B cell (primary cell): ENCODE data around the gene IFT122. TPM values are rescaled to one million over a fixed set of nuclear protein-coding genes. Genes with fewer than 3 reads are reported as not detected.

Experiments used
- ATAC-seq: fragments of 200-7000 bp; cut with Tn5 transposase; one replicate; pipeline ENCODE4 v1.10.0; 2021; ENCODE audit warnings: low read depth, mild to moderate bottlenecking, moderate number of reproducible peaks, moderate library complexity
- CTCF ChIA-PET: fragments of 350-600 bp; sonication (Branson Sonifier 250); formaldehyde crosslinking; loops from one replicate; lab custom pipeline; 2021; ENCODE audit warnings: antibody characterized with exemption, inconsistent platforms; lab: Charles Lee
- POLR2A ChIA-PET: fragments of 350-600 bp; sonication (Branson Sonifier 250); formaldehyde crosslinking; loops from one replicate; lab custom pipeline; 2021; ENCODE audit warnings: antibody characterized with exemption; lab: Charles Lee
- DNase-seq: peaks from one replicate; pipeline ENCODE4 v3.0.0; 2013
- H2AFZ ChIP-seq: 2 replicates; pipeline ENCODE4 v1.6.1; 2012; ENCODE audit warnings: mild to moderate bottlenecking, low read depth, low read length; ENCODE audit not compliant: insufficient read depth, poor library complexity, severe bottlenecking
- H3K27ac ChIP-seq, 2 donors: 1 replicate in 1 of 2; 2 replicates in 1 of 2; pipeline ENCODE4 v1.5.1; 2012 to 2013; ENCODE audit warnings: low read length in 2 of 2, mild to moderate bottlenecking in 2 of 2, moderate library complexity in 1 of 2
- H3K27me3 ChIP-seq, 4 experiments: fragments of 200-600 bp in 1 of 4; sonication (generic) in 1 of 4; replicated peaks in 1 of 4; 1 replicate in 2 of 4; 2 replicates in 2 of 4; pipeline versions ENCODE4 v1.6.1 to v1.7.0; 2013 to 2016; ENCODE audit warnings: low read length in 3 of 4, mild to moderate bottlenecking in 2 of 4, mixed read lengths in 1 of 4, moderate library complexity in 1 of 4; ENCODE audit not compliant: insufficient read depth in 4 of 4, control insufficient read depth in 3 of 4; ENCODE audit errors: control extremely low read depth in 1 of 4
- H3K36me3 ChIP-seq, 2 experiments: replicated peaks in 1 of 2; 1 replicate in 1 of 2; 2 replicates in 1 of 2; pipeline versions ENCODE4 v1.6.1 to v1.7.1; 2013; ENCODE audit warnings: low read length in 1 of 2; ENCODE audit not compliant: insufficient read depth in 2 of 2, control insufficient read depth in 1 of 2; ENCODE audit errors: control extremely low read depth in 1 of 2, extremely low read depth in 1 of 2
- H3K4me1 ChIP-seq, 2 donors: fragments of 200-600 bp in 1 of 2; sonication (generic) in 1 of 2; 1 replicate in 1 of 2; 2 replicates in 1 of 2; pipeline versions ENCODE4 v1.5.1 to v1.6.1; 2013 to 2017; ENCODE audit warnings: low read length in 2 of 2; ENCODE audit not compliant: control insufficient read depth in 2 of 2, insufficient read depth in 2 of 2
- H3K4me2 ChIP-seq: replicated peaks from 2 replicates; pipeline ENCODE3; 2012; ENCODE audit warnings: mild to moderate bottlenecking, low read depth, low read length; ENCODE audit not compliant: poor library complexity, severe bottlenecking
- H3K4me3 ChIP-seq, 5 experiments: fragments of 200-600 bp in 1 of 5; sonication (generic) in 1 of 5; 1 replicate in 3 of 5; 2 replicates in 2 of 5; pipeline versions ENCODE4 v1.5.1 to v1.7.0; 2011 to 2016; ENCODE audit warnings: low read length in 4 of 5, mild to moderate bottlenecking in 4 of 5, low read depth in 2 of 5, control low read depth in 1 of 5, moderate library complexity in 1 of 5; ENCODE audit not compliant: insufficient read depth in 1 of 5; ENCODE audit errors: control extremely low read depth in 1 of 5, extremely low read depth in 1 of 5
- H3K79me2 ChIP-seq: fragments of 200-600 bp; sonication (generic); one replicate; pipeline ENCODE4 v1.6.0; 2016; ENCODE audit warnings: low read length; ENCODE audit not compliant: control insufficient read depth, insufficient read depth
- H3K9ac ChIP-seq: fragments of 200-600 bp; sonication (generic); 2 replicates; pipeline ENCODE4 v1.6.1; 2017; ENCODE audit warnings: mild to moderate bottlenecking, low read length, moderate library complexity
- H3K9me3 ChIP-seq, 3 donors: one replicate each; pipeline versions ENCODE4 v1.6.1 to v1.7.1; 2013; ENCODE audit warnings: low read length in 2 of 3; ENCODE audit not compliant: control insufficient read depth in 2 of 3, insufficient read depth in 1 of 3; ENCODE audit errors: control extremely low read depth in 1 of 3
- H4K20me1 ChIP-seq: 2 replicates; pipeline ENCODE4 v1.6.0; 2012; ENCODE audit warnings: mild to moderate bottlenecking, low read length; ENCODE audit not compliant: insufficient read depth, control insufficient read depth, poor library complexity, severe bottlenecking
- H3K27ac Mint-ChIP-seq: one replicate; pipeline ENCODE4 v1.8.0; 2021; ENCODE audit warnings: mixed read lengths
- H3K27me3 Mint-ChIP-seq: one replicate; pipeline ENCODE4 v1.8.0; 2021; ENCODE audit warnings: mixed read lengths
- H3K4me1 Mint-ChIP-seq: one replicate; pipeline ENCODE4 v1.8.0; 2021; ENCODE audit warnings: mixed read lengths
- H3K4me3 Mint-ChIP-seq: one replicate; pipeline ENCODE4 v1.8.0; 2021; ENCODE audit warnings: mixed read lengths
- H3K9me3 Mint-ChIP-seq: one replicate; pipeline ENCODE4 v1.8.0; 2022; ENCODE audit warnings: mixed read lengths; ENCODE audit not compliant: insufficient read depth
- CTCF ChIP-seq: fragments of 200-600 bp; IDR thresholded peaks from one replicate; pipeline ENCODE4 v1.8.0; 2022; ENCODE audit warnings: antibody characterized with exemption, mild to moderate bottlenecking
- EZH2 ChIP-seq: IDR thresholded peaks from 2 replicates; pipeline ENCODE4 v1.6.1; 2012; ENCODE audit warnings: borderline replicate concordance, low read depth, mild to moderate bottlenecking, moderate library complexity, low read length; ENCODE audit not compliant: insufficient read depth, poor library complexity, severe bottlenecking
- WGBS: methylation state at CpG from one replicate; pipeline ENCODE4 v1.1.5; 2013; ENCODE audit warnings: missing lambda C conversion rate; ENCODE audit not compliant: insufficient coverage; 5-methylcytosine and 5-hydroxymethylcytosine counted together
- intact Hi-C: fragments of 100-400 bp; cut with micrococcal nuclease; formaldehyde crosslinking; loops from one replicate; pipeline ENCODE4 v1.10.0; 2022
- polyA plus RNA-seq: library from polyadenylated mRNA; depleted of rRNA; stranded (reverse); fragments of >200 nt; gene quantifications from 2 replicates; pipeline ENCODE4 v1.2.3, GENCODE V29; 2012
- total RNA-seq, 2 donors: library from RNA; stranded (reverse); fragments of 120-200 nt in 1 of 2; gene quantifications; 1 replicate in 1 of 2; 2 replicates in 1 of 2; pipeline versions ENCODE4 v1.2.3 to v1.2.4, GENCODE V29; 2013 to 2022

Gene IFT122
- total and polyA plus RNA-seq, 2 donors (not counting 1 experiment from before 2014, with no cell fraction given): 14.0 to 34.3 TPM

DNA sequence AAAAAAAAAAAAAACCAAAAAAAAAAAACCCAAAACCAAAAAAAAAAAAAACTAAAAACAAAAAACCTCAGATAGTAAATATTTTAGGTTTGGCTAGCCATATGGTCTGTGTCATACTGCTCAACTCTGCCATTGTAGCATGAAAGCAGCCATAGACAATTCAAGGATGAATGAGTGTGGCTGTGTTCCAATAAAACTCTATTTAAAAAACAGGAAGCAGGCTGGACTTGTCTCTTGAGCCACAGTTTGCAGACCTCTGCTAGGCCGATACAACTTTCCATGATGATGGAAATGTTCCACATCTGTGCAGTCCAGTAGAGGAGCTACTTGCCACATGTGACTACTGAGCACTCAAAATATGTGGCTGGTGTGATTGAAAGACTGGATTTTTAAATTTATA is 22.7 kb upstream of the IFT122 start:
- Histone ChIP-seq H3K4me1 (no peaks in the 10 kb centered on the region), H3K4me2 (no peak overlapping the region), H3K9me3 (no peaks in the 10 kb centered on the region), H4K20me1 (no peaks in the 10 kb centered on the region), H3K79me2 (no peaks in the 10 kb centered on the region), H3K4me3 (no peak overlapping the region), H3K9ac (no peak overlapping the region), H3K27ac (no peak overlapping the region), H3K36me3 (no peaks in the 10 kb centered on the region), H2AFZ (no peak overlapping the region), H3K27me3 (no peaks in the 10 kb centered on the region)
- no peak overlapping the region for H3K27ac Mint-ChIP-seq
- ATAC-seq (no peak), DNase-seq (no peak)
- intact Hi-C loops: no loop called here
- POLR2A ChIA-PET: interaction anchor here (0.7 kb wide), 1 partner anchor 101 kb away, joined by 4 read pairs; no protein-coding TSS in a partner anchor
- H3K27me3 Mint-ChIP-seq: no peaks in the 10 kb centered on the region
- TF ChIP-seq CTCF (no peak), EZH2 (no peak)
- CTCF ChIA-PET: interaction anchor here (1.9 kb wide), 1 partner anchor 34 kb away, joined by 6 read pairs; no protein-coding TSS in a partner anchor
- WGBS: 63% methylated on average over 1 of the region's 1 CpG
- peaks cover 4% of the 10 kb centered on the region for H3K9me3 Mint-ChIP-seq
- no peak overlapping the region for H3K4me3 Mint-ChIP-seq
- H3K4me1 Mint-ChIP-seq: peaks cover 7% of the 10 kb centered on the region

DNA sequence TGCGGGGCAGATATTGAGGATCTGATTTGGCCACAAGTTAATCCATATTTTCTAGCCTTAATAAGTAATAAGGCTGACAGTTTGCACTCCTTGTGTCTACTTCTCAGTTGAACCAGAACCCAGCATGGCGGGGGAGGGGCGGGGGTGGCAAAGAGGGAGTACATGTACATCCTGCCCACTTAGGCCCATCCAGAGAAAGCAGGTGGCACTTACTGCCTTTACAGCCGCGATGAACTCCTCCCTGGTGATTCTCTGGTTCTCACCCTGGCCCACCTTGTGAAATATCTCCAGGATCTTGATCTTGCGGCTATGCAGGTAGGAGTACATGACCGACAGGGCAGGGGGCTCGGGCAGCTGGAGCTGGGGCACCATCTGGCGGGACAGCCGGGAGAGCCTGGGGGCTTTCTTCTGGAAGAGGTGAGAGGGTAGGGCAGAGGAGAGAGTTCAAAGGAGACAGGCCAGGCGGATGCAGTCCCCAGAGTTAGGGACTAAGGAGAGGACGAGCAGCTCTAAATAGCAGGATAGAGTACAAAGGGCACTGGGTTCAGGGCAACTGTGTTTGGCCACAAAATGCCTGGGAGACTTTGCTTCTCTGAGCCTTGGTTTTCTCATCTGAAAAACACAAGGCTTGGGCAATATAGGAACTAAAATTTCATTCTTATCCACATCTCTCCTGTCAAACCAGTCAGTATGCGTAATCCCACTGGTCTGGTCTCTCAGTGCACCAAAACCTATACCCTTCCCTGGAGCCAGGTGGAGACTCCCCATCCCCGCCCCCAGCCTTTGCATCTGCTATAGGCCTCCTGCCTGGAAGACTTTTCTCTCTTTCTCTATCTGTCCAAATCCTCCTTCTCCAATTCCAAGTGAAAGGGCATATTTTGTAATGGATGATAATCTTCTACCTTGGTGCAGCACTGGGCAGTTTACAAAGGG is 21.7 kb upstream of the IFT122 start:
- H3K27ac Mint-ChIP-seq: no peak overlapping the region
- H3K9ac ChIP-seq: no peak overlapping the region
- WGBS: 90% methylated on average over 13 of the region's 14 CpGs

More for the DNA sequence above, 21.7 kb upstream of the IFT122 start:
- Histone ChIP-seq H3K4me1 (no peaks in the 10 kb centered on the region), H3K27ac (no peak overlapping the region), H4K20me1 (no peaks in the 10 kb centered on the region), H3K4me2 (no peak overlapping the region), H3K4me3 (no peak overlapping the region), H3K36me3 (no peaks in the 10 kb centered on the region), H2AFZ (no peak overlapping the region), H3K27me3 (no peaks in the 10 kb centered on the region), H3K79me2 (no peaks in the 10 kb centered on the region), H3K9me3 (no peaks in the 10 kb centered on the region)
- H3K27me3 Mint-ChIP-seq: no peaks in the 10 kb centered on the region
- POLR2A ChIA-PET: interaction anchor here (0.7 kb wide), 1 partner anchor 102 kb away, joined by 4 read pairs; no protein-coding TSS in a partner anchor
- no peak overlapping the region for H3K4me3 Mint-ChIP-seq
- intact Hi-C loops: no loop called here
- ATAC-seq (no peak), DNase-seq (no peak)
- CTCF ChIA-PET: interaction anchor here (0.6 to 1.9 kb wide), 2 partner anchors 12 to 35 kb away, joined by 3 to 6 read pairs; no protein-coding TSS in a partner anchor
- TF ChIP-seq CTCF: no peak
- no peak for TF ChIP-seq EZH2
- H3K4me1 Mint-ChIP-seq: peaks cover 10% of the 10 kb centered on the region
- H3K9me3 Mint-ChIP-seq: peaks cover 4% of the 10 kb centered on the region
